DOHH2 (cell line): ENCODE results near the gene GPR107.

ENCODE experiments used
- EZH2phosphoT487 ChIP-seq: fragments of 200-600 bp; sonication (generic); IDR thresholded peaks from 2 replicates; pipeline ENCODE4 v1.6.1; 2017; ENCODE audit warnings: borderline replicate concordance, mild to moderate bottlenecking, antibody characterized with exemption, low read length, moderate library complexity, mixed read lengths
- TF ChIP-seq, protein P1 (sequence below): fragments of 200-600 bp; sonication (generic); IDR thresholded peaks from one replicate; pipeline ENCODE4 v1.5.1; 2014; ENCODE audit warnings: antibody characterized with exemption, mild to moderate bottlenecking, low read depth, low read length; ENCODE audit not compliant: poor library complexity, severe bottlenecking

GRCh38 chr9:130095872-130096271 is 42.2 kb downstream of the GPR107 start:
- TF ChIP-seq, protein P1, sequence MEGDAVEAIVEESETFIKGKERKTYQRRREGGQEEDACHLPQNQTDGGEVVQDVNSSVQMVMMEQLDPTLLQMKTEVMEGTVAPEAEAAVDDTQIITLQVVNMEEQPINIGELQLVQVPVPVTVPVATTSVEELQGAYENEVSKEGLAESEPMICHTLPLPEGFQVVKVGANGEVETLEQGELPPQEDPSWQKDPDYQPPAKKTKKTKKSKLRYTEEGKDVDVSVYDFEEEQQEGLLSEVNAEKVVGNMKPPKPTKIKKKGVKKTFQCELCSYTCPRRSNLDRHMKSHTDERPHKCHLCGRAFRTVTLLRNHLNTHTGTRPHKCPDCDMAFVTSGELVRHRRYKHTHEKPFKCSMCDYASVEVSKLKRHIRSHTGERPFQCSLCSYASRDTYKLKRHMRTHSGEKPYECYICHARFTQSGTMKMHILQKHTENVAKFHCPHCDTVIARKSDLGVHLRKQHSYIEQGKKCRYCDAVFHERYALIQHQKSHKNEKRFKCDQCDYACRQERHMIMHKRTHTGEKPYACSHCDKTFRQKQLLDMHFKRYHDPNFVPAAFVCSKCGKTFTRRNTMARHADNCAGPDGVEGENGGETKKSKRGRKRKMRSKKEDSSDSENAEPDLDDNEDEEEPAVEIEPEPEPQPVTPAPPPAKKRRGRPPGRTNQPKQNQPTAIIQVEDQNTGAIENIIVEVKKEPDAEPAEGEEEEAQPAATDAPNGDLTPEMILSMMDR, result no peak
- TF ChIP-seq EZH2phosphoT487, result no peak
